ENCODE measurements around the gene HEATR1.
A peak's percentile ranks its signal among the peaks of the same experiment; 100 is the strongest.
"Not testable (repeated sequence)": the region's sequence is repeated elsewhere in the genome, so short reads cannot be mapped to it uniquely, and the experiment has no call there.

HEATR1 gene

GRCh38 chr1:236509203-236509602 lies 95.1 kb downstream of the HEATR1 start:
- DNase-seq = no peak

- DNase-seq = no peak
These were observed 95.7 kb downstream of the HEATR1 start for GRCh38 chr1:236508593-236509027.

DNA sequence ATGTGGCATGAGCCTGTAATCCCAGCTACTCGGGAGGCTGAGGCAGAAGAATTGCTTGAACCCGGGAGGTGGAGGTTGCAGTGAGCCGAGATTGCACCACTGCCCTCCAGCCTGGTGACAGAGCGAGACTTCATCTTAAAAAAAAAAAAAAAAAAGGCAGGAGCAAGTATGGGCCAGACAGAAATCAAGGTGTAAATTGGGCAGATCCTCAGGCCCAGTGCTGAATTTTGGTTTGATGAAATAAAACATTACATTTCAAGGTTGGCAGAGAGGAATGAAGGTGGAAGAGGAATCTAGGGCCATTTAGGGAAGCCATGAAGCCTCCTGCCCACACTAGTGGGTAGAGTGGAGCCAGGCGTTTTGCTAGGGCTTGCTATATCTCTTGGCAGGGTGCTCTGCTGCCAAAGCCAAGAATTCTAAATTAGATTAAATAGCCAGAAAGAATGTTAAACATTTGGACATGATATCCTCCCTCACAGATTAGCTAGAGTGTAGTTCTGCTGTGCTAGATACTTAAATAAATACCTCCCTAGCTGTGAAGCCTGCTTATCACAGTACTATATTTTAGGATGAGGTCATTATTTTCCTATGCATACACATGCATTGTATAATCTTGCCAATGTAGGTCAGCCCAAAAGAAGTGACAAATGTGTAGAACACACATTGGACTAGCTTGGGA lies 97.2 kb downstream of the HEATR1 start:
- DNase-seq = peak; percentile 65

DNA sequence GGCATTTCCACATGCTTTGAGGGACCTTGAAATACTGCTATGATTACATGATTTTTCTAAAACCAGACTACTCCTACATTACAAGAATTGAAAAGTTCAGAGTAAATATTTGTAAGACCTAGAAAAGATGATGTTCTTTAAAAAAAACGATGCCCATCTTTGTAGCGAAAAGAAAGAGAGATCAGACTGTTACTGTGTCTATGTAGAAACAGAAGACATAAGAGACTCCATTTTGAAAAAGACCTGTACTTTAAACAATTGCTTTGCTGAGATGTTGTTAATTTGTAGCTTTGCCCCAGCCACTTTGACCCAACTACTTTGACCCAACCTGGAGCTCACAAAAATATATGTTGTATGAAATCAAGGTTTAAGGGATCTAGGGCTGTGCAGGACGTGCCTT lies 100.0 kb downstream of the HEATR1 start:
- DNase-seq = not testable (repeated sequence)

DNA sequence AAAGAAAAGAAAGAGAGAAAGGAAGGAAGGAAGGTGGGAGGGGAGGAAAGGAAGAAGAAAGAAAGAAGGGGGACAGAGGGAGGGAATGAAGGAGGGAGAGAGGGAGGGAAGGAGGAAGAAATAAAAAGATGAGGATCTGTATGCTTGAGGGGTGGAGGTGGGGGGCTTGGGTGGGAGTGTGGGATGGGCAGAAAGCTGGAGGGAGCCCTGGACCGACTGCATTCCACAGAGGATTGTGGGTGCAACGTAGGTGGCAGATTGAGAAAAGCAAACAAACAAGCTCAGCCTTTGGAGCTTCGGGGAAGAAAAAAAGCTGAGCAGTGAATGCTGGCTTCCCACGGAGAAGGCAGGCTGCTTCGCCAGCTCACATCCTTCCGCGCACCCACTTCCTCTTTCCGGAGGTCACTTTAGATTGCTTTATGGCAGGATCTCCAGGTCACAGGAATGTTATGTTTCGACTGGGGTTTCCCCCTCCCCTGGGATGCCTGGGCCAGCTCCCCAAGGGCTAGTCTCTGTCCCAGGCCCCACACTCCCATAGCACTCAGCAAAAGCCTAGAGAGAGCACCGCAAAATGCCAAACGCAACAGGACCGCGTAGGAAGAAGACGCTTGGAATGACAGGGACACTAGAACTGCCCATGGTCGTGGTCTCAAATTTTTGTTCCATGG lies 101.2 kb downstream of the HEATR1 start:
- DNase-seq = peak; percentile 33

- no peak for DNase-seq
These were observed 101.7 kb downstream of the HEATR1 start for GRCh38 chr1:236502579-236502971.

GRCh38 chr1:236501093-236501492 lies 103.2 kb downstream of the HEATR1 start:
- DNase-seq = no peak

Data from hematopoietic multipotent progenitor cell treated with erythropoietin and hydrocortisone succinate and interleukin-3 and kit ligand, for 8 days (in vitro differentiated cells).